Mesenteric fat pad (tissue), 1 donor: ENCODE results near the gene LCA5. TPM values are rescaled to one million over a fixed set of nuclear protein-coding genes. Genes with fewer than 3 reads are reported as not detected.
"Not testable (repeated sequence)": the region's sequence is repeated elsewhere in the genome, so short reads cannot be mapped to it uniquely, and the experiment has no call there.

Source experiments
- DNase-seq: peaks from one replicate; pipeline ENCODE4 v3.0.0-alpha.2; 2020; ENCODE audit warnings: low spot score
- total RNA-seq: library from RNA; stranded (reverse); fragmentation: NEBNext Ultra II Directional; extraction: Animal tissue kit (Norgen Biotek cat#: 25700); gene quantifications from one replicate; pipeline ENCODE4 v1.2.1, GENCODE V29; 2021
- donor health status: DM: yes; HTN: yes; CAD: no.

The LCA5 gene
- total RNA-seq, 1 donor from 2014 or later, result 3.1 TPM

DNA sequence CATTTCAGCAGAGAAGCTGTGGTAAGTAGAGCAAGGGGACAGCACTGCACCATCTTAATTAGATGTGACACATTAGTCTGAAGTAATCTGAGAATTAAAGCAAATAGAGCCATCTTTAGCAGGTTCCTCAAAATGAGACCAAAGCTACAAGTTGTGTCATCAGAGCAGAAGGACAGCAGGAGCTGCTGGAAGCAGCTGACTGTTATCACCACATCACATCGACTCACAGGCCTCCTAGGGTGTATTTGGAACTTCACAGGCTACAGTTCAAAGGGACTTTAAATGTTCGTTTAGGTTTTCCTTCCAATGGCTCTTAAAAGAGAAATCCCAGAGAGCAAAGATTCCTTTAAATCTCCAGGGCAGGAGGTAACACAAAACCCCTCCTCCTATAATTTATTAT lies 69.5 kb downstream of the LCA5 start:
- no peak for DNase-seq

GRCh38 chr6:79466207-79466834 lies 70.9 kb downstream of the LCA5 start:
- no peak for DNase-seq

DNA sequence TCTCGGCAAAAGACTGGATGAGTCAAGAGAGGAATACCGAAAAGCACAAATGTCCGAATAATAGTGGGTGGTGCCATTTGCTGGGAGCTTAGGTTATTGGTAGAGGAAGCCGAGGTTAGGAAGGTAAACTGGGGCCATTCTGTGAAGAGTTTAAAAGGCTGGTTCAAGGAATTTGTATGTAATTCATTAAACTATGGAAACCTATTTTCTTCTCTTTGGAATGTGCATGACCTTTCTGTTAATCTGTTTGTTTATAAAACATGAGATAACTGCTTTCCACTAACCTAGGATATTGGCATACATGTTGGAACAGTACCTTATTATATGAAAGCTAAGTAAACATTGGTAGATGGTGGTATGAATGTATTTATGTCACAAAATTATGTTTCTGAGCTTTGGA lies 71.8 kb downstream of the LCA5 start:
- DNase-seq, result no peak

DNA sequence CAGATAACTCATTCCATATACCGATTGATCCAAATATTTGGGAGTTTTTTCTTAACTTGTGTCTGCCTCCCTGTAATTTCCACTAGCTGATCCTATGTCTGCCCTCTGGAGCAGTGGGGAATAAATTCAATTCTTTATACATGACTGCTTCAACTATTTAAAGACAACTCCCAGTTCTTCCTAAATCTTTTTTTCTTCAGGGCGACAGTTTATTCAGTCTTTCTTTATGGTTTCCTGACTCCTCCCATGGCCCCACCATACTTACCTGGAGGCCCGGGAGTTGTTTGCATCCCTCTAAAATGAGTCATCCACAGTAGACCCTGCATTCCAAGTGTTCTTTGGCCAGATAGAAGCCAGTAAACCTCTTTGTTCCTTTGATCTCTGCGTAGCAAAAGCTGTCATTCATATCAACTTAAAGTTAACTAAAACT lies 73.6 kb downstream of the LCA5 start:
- DNase-seq, result no peak

- DNase-seq, result no peak
These were observed 76.0 kb downstream of the LCA5 start for GRCh38 chr6:79461205-79461604.

DNA sequence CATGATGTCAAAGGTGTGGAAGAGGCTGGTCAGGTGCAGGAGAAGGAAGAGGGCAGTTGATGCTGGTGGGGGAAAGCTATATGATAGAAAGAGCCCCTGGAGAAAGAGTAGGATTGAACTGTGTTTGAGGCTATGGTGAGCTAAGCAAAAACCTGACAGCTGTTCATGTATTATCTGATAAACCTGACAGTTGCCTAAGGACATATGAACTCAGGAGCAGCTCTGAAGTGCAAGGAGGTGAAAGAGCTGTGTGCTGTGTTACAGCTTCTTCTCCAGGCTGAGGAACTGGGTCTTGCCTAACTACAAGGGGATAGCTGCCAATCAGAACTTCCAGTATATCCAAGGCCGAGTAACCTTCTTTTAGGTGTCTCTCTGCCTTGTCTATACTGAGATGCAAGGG lies 81.8 kb downstream of the LCA5 start:
- no peak for DNase-seq

- no peak for DNase-seq
These were observed 83.6 kb downstream of the LCA5 start for GRCh38 chr6:79453558-79454042.

GRCh38 chr6:79450984-79451383 lies 86.2 kb downstream of the LCA5 start:
- DNase-seq, result no peak

DNA sequence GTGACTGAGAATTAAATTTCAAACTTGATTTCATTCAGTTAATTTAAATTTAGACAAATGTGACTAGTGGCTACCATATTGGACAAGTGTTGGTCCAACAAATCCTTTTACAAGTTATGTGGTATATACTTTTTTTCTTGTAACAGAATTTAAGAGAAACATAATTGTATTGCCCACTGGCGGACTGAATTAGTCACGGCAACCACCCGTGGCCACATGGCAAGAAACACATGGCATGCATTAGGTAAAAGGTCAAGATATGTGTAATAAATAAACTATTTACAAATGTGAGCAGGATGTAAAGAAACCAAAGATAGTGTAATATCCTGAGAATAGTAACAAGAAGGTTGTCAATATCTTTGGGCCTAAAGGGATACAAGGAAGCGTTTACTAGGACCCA lies 91.2 kb downstream of the LCA5 start:
- no peak for DNase-seq

DNA sequence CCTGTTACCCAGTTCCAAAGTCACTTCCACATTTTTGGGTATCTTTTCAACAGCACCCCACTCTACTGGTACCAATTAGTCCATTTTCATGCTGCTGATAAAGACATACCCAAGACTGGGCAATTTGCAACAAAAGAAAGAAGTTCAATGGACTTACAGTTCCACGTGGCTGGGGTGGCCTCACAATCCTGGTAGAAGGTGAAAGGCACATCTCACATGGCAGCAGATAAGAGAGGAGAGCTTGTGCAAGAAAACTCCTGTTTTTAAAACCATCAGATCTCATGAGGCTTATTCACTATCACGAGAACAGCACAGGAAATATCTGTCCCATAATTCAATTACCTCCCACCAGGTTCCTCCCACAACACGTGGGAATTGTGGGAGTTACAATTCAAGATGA lies 93.4 kb downstream of the LCA5 start:
- DNase-seq, result not testable (repeated sequence)

DNA sequence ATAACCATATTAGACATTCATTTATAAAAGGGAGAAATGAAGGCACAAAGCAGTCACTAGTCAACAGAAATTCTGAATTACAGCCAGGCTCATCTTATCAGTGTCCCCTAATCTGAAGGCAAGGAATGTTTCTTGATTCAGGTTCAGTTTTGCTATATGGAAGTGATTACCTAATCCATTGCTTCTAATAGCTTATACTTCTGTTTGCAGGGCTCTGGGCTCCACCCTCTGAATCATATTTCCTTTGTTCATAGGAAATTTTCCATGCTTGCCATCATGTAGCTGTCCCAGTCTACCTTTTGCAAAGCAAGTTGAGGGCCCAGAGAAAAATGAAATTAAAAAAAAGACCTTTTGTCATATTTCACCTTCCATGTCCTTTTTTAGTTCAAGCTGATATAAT lies 96.0 kb downstream of the LCA5 start:
- DNase-seq, result no peak

GRCh38 chr6:79440598-79440997 lies 96.6 kb downstream of the LCA5 start:
- DNase-seq, result no peak

- DNase-seq, result no peak
These were observed 99.2 kb downstream of the LCA5 start for GRCh38 chr6:79438030-79438429.

GRCh38 chr6:79436241-79436640 lies 101.0 kb downstream of the LCA5 start:
- no peak for DNase-seq

DNA sequence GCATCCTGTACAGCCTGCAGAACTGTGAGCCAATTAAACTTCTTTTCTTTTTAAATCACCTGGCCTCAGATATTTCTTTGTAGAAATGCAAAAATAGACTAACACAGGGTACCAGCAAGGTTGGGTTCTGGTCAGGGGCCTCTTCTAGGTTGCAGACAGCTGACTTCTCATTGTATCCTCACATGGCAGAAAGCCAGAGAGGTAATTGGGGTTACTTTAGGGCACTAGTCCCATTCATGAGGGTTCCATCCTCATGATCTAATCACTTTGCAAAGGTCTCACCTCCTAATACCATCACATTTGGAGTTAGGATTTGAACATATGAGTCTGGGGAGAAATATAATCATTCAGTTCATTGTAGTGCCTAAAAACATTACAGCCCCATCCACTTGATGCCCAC lies 101.5 kb downstream of the LCA5 start:
- no peak for DNase-seq

Other genes starting within 250 kb of the LCA5 start
- gene SH3BGRL2, start 93.9 kb upstream of the LCA5 start, total RNA-seq, result 24.1 TPM